GM06990 (cell line): ENCODE results near the gene LRRC45.

Source experiments
- DNase-seq: peaks from one replicate; pipeline ENCODE4 v3.0.0-alpha.2; 2011; ENCODE audit not compliant: insufficient read length; ENCODE audit errors: extremely low read depth
- H3K27me3 ChIP-seq: replicated peaks from 2 replicates; pipeline ENCODE4 v1.6.0; 2011; ENCODE audit warnings: low read length; ENCODE audit not compliant: control insufficient read depth, insufficient read depth
- H3K36me3 ChIP-seq: 2 replicates; pipeline ENCODE4 v1.5.1; 2011; ENCODE audit warnings: low read length; ENCODE audit not compliant: control insufficient read depth, insufficient read depth
- H3K4me3 ChIP-seq: replicated peaks from 2 replicates; pipeline ENCODE4 v1.5.1; 2011; ENCODE audit warnings: low read depth, mild to moderate bottlenecking, control low read depth, low read length
- TF ChIP-seq, protein P1 (sequence below): IDR thresholded peaks from 2 replicates; pipeline ENCODE4 v1.5.1; 2011; ENCODE audit warnings: low read length, control low read depth, mild to moderate bottlenecking, inconsistent platforms; ENCODE audit not compliant: insufficient read depth, poor library complexity, severe bottlenecking

The LRRC45 gene

DNA sequence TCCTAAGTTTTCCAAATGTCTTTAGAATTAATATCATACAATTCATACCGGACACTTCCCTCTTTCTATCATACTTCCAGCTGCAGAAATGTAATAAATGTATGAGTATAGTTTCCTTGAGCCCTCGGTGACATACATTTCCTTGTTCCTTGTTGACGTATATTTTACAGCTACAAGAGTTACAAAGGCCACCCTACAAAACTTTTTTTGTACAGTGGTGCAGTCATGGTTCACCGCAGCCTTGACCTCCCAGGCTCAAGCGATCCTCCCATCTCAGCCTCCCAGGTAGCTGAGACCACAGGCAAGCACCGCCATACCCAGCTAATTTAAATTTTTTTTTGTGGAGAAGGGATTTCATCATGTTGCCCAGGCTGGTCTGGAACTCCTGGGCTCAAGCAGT lies 49.7 kb downstream of the LRRC45 start:
- TF ChIP-seq, protein P1, sequence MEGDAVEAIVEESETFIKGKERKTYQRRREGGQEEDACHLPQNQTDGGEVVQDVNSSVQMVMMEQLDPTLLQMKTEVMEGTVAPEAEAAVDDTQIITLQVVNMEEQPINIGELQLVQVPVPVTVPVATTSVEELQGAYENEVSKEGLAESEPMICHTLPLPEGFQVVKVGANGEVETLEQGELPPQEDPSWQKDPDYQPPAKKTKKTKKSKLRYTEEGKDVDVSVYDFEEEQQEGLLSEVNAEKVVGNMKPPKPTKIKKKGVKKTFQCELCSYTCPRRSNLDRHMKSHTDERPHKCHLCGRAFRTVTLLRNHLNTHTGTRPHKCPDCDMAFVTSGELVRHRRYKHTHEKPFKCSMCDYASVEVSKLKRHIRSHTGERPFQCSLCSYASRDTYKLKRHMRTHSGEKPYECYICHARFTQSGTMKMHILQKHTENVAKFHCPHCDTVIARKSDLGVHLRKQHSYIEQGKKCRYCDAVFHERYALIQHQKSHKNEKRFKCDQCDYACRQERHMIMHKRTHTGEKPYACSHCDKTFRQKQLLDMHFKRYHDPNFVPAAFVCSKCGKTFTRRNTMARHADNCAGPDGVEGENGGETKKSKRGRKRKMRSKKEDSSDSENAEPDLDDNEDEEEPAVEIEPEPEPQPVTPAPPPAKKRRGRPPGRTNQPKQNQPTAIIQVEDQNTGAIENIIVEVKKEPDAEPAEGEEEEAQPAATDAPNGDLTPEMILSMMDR, result no peak
- H3K36me3 ChIP-seq, result no peaks in the 10 kb centered on the region; the same call in 1 of the 2 replicates
- no peak overlapping the region for H3K4me3 ChIP-seq
- no peaks in the 10 kb centered on the region for H3K27me3 ChIP-seq
- DNase-seq, result no peak

- DNase-seq, result no peak
- Histone ChIP-seq H3K4me3 (no peak overlapping the region), H3K36me3 (peaks cover 4% of the 10 kb centered on the region), H3K27me3 (no peaks in the 10 kb centered on the region)
- TF ChIP-seq, protein P1, result no peak
These were observed 50.3 kb downstream of the LRRC45 start for GRCh38 chr17:82073446-82073845.

DNA sequence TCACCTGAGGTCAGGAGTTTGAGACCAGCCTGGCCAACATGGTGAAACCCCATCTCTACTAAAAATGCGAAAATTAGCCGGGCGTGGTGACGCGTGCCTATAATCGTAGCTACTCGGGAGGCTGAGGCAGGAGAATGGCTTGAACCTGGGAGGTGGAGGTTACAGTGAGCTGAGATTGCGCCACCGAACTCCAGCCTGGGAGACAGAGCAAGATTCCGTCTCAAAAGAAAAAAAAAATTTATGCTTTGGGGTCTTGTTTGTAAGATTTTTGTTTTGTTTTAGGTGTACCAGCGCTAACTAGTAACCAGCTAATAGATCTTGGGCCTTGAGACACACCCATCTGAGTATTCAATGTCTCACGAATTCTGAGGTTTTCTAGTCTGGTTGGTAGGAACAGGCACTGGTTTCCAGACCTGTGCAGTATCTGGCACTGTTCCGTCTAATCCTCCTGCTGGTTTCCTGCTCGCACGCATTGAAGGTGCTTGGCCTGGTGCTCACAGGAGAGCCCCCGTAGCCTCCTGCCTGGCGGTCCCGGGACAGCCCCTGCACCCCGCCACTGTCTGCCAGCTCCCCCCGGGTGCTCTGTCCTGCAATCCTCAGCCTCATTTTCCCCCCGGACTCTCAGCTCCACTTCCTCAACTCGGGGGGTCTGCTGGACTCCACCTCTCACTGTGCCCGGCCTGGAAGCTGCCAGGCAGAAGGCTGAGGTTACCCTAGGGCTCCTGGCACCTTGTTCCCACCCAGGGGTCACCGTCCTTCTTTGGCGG lies 53.1 kb downstream of the LRRC45 start:
- TF ChIP-seq, protein P1, result no peak
- Histone ChIP-seq H3K4me3 (no peak overlapping the region), H3K36me3 (peaks cover 22% of the 10 kb centered on the region), H3K27me3 (no peaks in the 10 kb centered on the region)
- no peak for DNase-seq

DNA sequence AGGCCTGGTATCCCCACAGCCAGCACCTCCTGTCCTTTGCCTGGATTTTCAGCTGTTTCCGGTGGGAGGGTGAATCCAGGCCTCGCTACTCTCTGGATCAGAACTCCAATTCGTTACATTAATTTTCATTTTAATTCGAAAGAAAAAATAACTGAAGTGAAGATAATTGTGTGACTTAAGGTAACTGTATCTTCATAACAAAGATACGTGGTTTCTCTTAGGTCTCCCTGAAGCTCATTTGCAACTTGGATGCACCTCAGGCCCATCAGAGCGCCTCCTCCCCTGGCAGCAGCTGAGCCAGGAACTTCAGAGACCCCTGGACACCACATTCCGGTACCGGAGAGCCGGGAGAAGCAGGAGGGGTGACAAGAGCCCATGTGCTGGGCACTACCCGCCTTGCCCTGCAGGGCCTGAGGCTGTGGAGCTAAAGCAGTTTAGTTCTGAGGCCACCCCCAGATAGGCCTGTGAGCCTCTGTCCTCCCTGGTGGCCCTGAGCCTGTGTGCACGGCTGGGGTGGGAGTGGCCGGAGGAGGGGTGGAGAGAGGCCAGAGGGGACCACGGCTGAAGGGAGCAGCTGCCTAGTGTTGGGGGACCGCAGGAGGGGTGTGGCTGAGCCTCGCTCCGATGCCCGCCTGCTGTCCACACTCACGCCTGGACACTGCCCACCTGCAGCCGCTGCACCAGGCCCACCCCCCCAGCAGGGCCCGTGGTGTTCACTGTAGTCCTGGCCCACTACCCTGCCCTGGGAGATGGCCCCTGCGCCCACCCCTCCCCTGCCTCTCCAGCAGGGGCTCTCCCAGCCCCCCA lies 53.9 kb downstream of the LRRC45 start:
- no peak for DNase-seq
- Histone ChIP-seq H3K27me3 (no peaks in the 10 kb centered on the region), H3K4me3 (no peak overlapping the region), H3K36me3 (peaks cover 26% of the 10 kb centered on the region)
- TF ChIP-seq, protein P1, result no peak

DNA sequence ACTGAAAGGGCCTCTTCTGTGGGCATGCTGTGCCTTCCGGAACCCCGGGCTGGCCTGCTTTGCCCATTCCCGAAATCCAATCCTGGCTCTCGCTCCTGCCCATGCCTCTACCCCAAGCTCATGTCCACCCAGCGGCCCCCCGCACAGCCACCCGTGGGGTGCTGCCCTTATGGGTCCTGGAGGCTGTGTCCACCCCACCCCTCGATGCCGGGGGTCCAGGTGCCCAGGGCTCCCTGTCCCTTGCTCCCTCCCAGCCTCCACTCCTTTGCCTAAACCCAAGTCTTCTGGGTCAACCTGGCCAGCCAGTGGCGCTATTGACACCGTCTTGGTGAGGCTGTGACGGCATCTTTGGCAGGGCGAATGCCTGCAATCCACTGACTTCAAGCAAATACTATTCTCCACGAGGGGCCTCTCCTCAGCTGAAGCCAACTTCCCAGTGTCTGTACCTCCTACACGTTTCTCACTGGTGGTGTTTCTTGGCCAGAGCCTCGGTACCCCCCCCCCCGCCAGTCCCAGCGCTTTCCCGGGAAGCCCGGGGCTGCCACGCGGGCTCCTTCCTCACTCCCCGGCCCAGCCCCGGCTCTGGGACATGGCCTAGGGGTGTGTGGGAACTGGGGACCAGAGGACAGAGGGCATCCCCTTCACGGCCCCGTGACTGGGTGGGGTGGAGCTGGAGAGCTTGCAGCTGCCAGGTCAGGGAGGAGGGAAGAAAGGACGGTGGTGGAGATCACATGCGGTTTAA lies 54.7 kb downstream of the LRRC45 start:
- Histone ChIP-seq H3K27me3 (no peaks in the 10 kb centered on the region), H3K36me3 (peaks cover 34% of the 10 kb centered on the region), H3K4me3 (no peak overlapping the region)
- DNase-seq, result no peak
- TF ChIP-seq, protein P1, result no peak
